HepG2 (cell line): ENCODE measurements around the gene TOP2A. TPM values are rescaled to one million over a fixed set of nuclear protein-coding genes. Genes with fewer than 3 reads are reported as not detected.
A peak's percentile ranks its signal among the peaks of the same experiment; 100 is the strongest.

Experiments used
- FOXO1 ChIP-seq: sonication (generic); formaldehyde crosslinking; IDR thresholded peaks from 2 replicates; pipeline ENCODE4 v1.4.0; 2020; ENCODE audit warnings: missing genetic modification reagents
- GTF2F1 ChIP-seq: fragments of 150-350 bp; IDR thresholded peaks from 2 replicates; pipeline ENCODE4 v1.6.1; 2014; ENCODE audit warnings: low read length
- HINFP ChIP-seq: sonication (generic); formaldehyde crosslinking; IDR thresholded peaks from 2 replicates; pipeline ENCODE4 v1.4.0; 2020; ENCODE audit warnings: low read depth, mild to moderate bottlenecking, missing genetic modification reagents
- HMG20B ChIP-seq: conservative IDR thresholded peaks from 2 replicates; pipeline ENCODE4 v1.6.1; 2016; ENCODE audit warnings: missing genetic modification reagents, missing compliant biosample characterization
- HNF1B ChIP-seq: sonication (generic); formaldehyde crosslinking; IDR thresholded peaks from 2 replicates; pipeline ENCODE4 v1.5.1; 2020; ENCODE audit warnings: mild to moderate bottlenecking, moderate library complexity, missing genetic modification reagents
- JUND ChIP-seq: sonication (generic); formaldehyde crosslinking; IDR thresholded peaks from 2 replicates; pipeline ENCODE4 v1.8.0; 2022; ENCODE audit warnings: mild to moderate bottlenecking, missing genetic modification reagents
- MLXIP ChIP-seq: sonication (generic); formaldehyde crosslinking; IDR thresholded peaks from 2 replicates; pipeline ENCODE4 v1.9.0; 2021; ENCODE audit warnings: missing genetic modification reagents, borderline replicate concordance
- MTA3 ChIP-seq: sonication (generic); formaldehyde crosslinking; IDR thresholded peaks from 2 replicates; pipeline ENCODE4 v1.4.0; 2020; ENCODE audit warnings: missing genetic modification reagents
- NFAT5 ChIP-seq: sonication (generic); formaldehyde crosslinking; IDR thresholded peaks from 2 replicates; pipeline ENCODE4 v1.4.0; 2020; ENCODE audit warnings: missing genetic modification reagents
- RBFOX2 ChIP-seq: fragments of 200-400 bp; formaldehyde crosslinking; IDR thresholded peaks from 2 replicates; pipeline ENCODE4 v1.6.1; 2017; ENCODE audit warnings: low read depth, mild to moderate bottlenecking, low read length
- ZBTB34 ChIP-seq: sonication (generic); formaldehyde crosslinking; IDR thresholded peaks from 2 replicates; pipeline ENCODE4 v1.8.0; 2022; ENCODE audit warnings: mild to moderate bottlenecking, missing genetic modification reagents
- ZNF138 ChIP-seq: sonication (generic); formaldehyde crosslinking; IDR thresholded peaks from 2 replicates; pipeline ENCODE4 v1.5.0; 2020; ENCODE audit warnings: mild to moderate bottlenecking, low read depth, missing genetic modification reagents
- ZNF180 ChIP-seq: sonication (generic); formaldehyde crosslinking; IDR thresholded peaks from 2 replicates; pipeline ENCODE4 v1.4.0; 2020; ENCODE audit warnings: low read depth, missing genetic modification reagents, borderline replicate concordance
- ZNF501 ChIP-seq: sonication (generic); formaldehyde crosslinking; IDR thresholded peaks from 2 replicates; pipeline ENCODE4 v1.5.1; 2020; ENCODE audit warnings: mild to moderate bottlenecking, moderate library complexity, missing genetic modification reagents
- ZNF691 ChIP-seq: sonication (generic); formaldehyde crosslinking; IDR thresholded peaks from 2 replicates; pipeline ENCODE4 v1.4.0; 2020; ENCODE audit warnings: missing genetic modification reagents, low read depth, mild to moderate bottlenecking, borderline replicate concordance
- ZNF740 ChIP-seq: sonication (generic); formaldehyde crosslinking; IDR thresholded peaks from 2 replicates; pipeline ENCODE4 v1.4.0; 2020; ENCODE audit warnings: missing genetic modification reagents
- polyA plus RNA-seq, 8 experiments: library from polyadenylated mRNA; depleted of rRNA in 3 of 8; stranded (reverse) in 7 of 8; unstranded in 1 of 8; fragments of >200 nt; fragmentation: Illumina TruSeq in 4 of 8; extraction: Trizol in 4 of 8; gene quantifications; 2 replicates each; pipeline versions ENCODE4 v1.2.1 to v1.2.3, GENCODE V29; 2011 to 2016; ENCODE audit warnings: low read depth in 4 of 8, missing spikeins in 1 of 8, mixed read lengths in 1 of 8; ENCODE audit not compliant: insufficient read depth in 1 of 8
- total RNA-seq, 5 experiments: library from RNA; depleted of rRNA; stranded (reverse); fragments of >200 nt; fragmentation: Illumina TruSeq; extraction: Trizol; gene quantifications; 2 replicates each; pipeline ENCODE4 v1.2.3, GENCODE V29; 2016; ENCODE audit warnings: low read depth in 1 of 5

The TOP2A gene
- total and polyA plus RNA-seq, 2 of the 13 experiments (the other 11 are each of a cell fraction or from before 2014, with no cell fraction given) = 108 to 327 TPM

GRCh38 chr17:40417258-40417608 lies 463 bp downstream of the TOP2A start (continued):
- TF ChIP-seq NFAT5 (CRISPR knock-in tag) = no peak
- no peak for TF ChIP-seq ZNF691 (CRISPR knock-in tag)
- no peak for TF ChIP-seq MLXIP (CRISPR knock-in tag)
- TF ChIP-seq HNF1B (CRISPR knock-in tag) = no peak
- TF ChIP-seq GTF2F1 = no peak
- no peak for TF ChIP-seq RBFOX2
- TF ChIP-seq ZBTB34 = no peak
- TF ChIP-seq ZNF138 (CRISPR knock-in tag) = no peak
- 0 out of 2 replicates have a peak, but pooled peaks have one; percentile 12 for TF ChIP-seq HMG20B (CRISPR knock-in tag)
- TF ChIP-seq HINFP (CRISPR knock-in tag) = no peak; the same call in 1 of the 2 replicates
- TF ChIP-seq JUND (CRISPR knock-in tag) = no peak
- 0 out of 2 replicates have a peak, but pooled peaks have one; percentile 5 for TF ChIP-seq FOXO1 (CRISPR knock-in tag)
- no peak for TF ChIP-seq ZNF501 (CRISPR knock-in tag)
- TF ChIP-seq ZNF180 (CRISPR knock-in tag) = no peak
- no peak for TF ChIP-seq ZNF740 (CRISPR knock-in tag)
- TF ChIP-seq MTA3 = no peak
